ENCODE results near the gene SLC22A2. TPM values are rescaled to one million over a fixed set of nuclear protein-coding genes. Genes with fewer than 3 reads are reported as not detected.

SLC22A2 gene
- total and polyA plus RNA-seq, 9 of the 15 experiments (the other 6 are each of a cell fraction or from before 2014, with no cell fraction given): not detected

GRCh38 chr6:160238761-160239751 is 19.6 kb downstream of the SLC22A2 start (continued):
- TF ChIP-seq CTBP1 (IDR thresholded peaks at IDR 0.05; ENCODE audit: borderline replicate concordance) (0 out of 2 replicates have a peak, but pooled peaks have one; percentile 22), ZNF232 (CRISPR knock-in tag; IDR thresholded peaks at IDR 0.05) (no peak), TCFL5 (CRISPR knock-in tag; conservative IDR thresholded peaks at IDR 0.05) (no peak), KLF16 (IDR thresholded peaks at IDR 0.05) (no peak), ZNF609 (CRISPR knock-in tag; IDR thresholded peaks at IDR 0.05; ENCODE audit: borderline replicate concordance) (no peak), ZKSCAN8 (CRISPR knock-in tag; IDR thresholded peaks at IDR 0.05) (0 out of 2 replicates have a peak, but pooled peaks have one; percentile 61), ZNF197 (CRISPR knock-in tag; IDR thresholded peaks at IDR 0.05; ENCODE audit: low read depth) (0 out of 2 replicates have a peak, but pooled peaks have one; percentile 15), PTTG1 (tag; IDR thresholded peaks at IDR 0.05; ENCODE audit: low read depth) (no peak), ZNF589 (CRISPR knock-in tag; IDR thresholded peaks at IDR 0.05; ENCODE audit: low read depth) (peak; percentile 87), ZNF76 (CRISPR knock-in tag; IDR thresholded peaks at IDR 0.05; ENCODE audit: borderline replicate concordance) (no peak), L3MBTL2 (IDR thresholded peaks at IDR 0.05) (no peak), RBM34 (IDR thresholded peaks at IDR 0.05; ENCODE audit: borderline replicate concordance, insufficient read depth, low read length) (no peak), ZKSCAN3 (CRISPR knock-in tag; IDR thresholded peaks at IDR 0.05) (no peak), PKNOX1 (IDR thresholded peaks at IDR 0.05) (peak; percentile 45; the same call in 1 of the 2 replicates), CXXC5 (CRISPR knock-in tag; IDR thresholded peaks at IDR 0.05) (no peak), SPI1 (IDR thresholded peaks at IDR 0.05; ENCODE audit: borderline replicate concordance, low read depth, low read length) (peak; percentile 83), NFIC (IDR thresholded peaks at IDR 0.05) (no peak)
- TF ChIP-seq, protein P1, sequence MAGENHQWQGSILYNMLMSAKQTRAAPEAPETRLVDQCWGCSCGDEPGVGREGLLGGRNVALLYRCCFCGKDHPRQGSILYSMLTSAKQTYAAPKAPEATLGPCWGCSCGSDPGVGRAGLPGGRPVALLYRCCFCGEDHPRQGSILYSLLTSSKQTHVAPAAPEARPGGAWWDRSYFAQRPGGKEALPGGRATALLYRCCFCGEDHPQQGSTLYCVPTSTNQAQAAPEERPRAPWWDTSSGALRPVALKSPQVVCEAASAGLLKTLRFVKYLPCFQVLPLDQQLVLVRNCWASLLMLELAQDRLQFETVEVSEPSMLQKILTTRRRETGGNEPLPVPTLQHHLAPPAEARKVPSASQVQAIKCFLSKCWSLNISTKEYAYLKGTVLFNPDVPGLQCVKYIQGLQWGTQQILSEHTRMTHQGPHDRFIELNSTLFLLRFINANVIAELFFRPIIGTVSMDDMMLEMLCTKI (IDR thresholded peaks at IDR 0.05; ENCODE audit: partially characterized antibody): no peak
- TF ChIP-seq, protein P2, sequence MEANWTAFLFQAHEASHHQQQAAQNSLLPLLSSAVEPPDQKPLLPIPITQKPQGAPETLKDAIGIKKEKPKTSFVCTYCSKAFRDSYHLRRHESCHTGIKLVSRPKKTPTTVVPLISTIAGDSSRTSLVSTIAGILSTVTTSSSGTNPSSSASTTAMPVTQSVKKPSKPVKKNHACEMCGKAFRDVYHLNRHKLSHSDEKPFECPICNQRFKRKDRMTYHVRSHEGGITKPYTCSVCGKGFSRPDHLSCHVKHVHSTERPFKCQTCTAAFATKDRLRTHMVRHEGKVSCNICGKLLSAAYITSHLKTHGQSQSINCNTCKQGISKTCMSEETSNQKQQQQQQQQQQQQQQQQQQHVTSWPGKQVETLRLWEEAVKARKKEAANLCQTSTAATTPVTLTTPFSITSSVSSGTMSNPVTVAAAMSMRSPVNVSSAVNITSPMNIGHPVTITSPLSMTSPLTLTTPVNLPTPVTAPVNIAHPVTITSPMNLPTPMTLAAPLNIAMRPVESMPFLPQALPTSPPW (CRISPR knock-in tag; IDR thresholded peaks at IDR 0.05): peak; percentile 25; the same call in 1 of the 2 replicates

Measured in K562 (cell line).